GM23248 (cell line): ENCODE results near the gene SRCIN1. TPM values are rescaled to one million over a fixed set of nuclear protein-coding genes. Genes with fewer than 3 reads are reported as not detected.
"Not testable (repeated sequence)": the region's sequence is repeated elsewhere in the genome, so short reads cannot be mapped to it uniquely, and the experiment has no call there.

ENCODE experiments used
- DNase-seq: peaks from one replicate; pipeline ENCODE4 v3.0.0-alpha.2; 2015
- H2AFZ ChIP-seq: fragments of 200-600 bp; sonication (generic); 2 replicates; pipeline ENCODE4 v1.6.1; 2016; ENCODE audit warnings: antibody characterized with exemption
- H3F3A ChIP-seq: fragments of 200-600 bp; sonication (generic); 2 replicates; pipeline ENCODE4 v1.6.1; 2016; ENCODE audit warnings: mild to moderate bottlenecking, antibody characterized with exemption, mixed run types; ENCODE audit not compliant: insufficient read depth
- H3K27ac ChIP-seq: fragments of 200-600 bp; sonication (generic); 2 replicates; pipeline ENCODE4 v1.5.1; 2016; ENCODE audit warnings: mild to moderate bottlenecking
- H3K27me3 ChIP-seq: fragments of 200-600 bp; sonication (generic); replicated peaks from 2 replicates; pipeline ENCODE4 v1.6.1; 2016; ENCODE audit warnings: mild to moderate bottlenecking; ENCODE audit not compliant: insufficient read depth
- H3K36me3 ChIP-seq: fragments of 200-600 bp; sonication (generic); 2 replicates; pipeline ENCODE4 v1.6.1; 2016; ENCODE audit warnings: low read depth, mild to moderate bottlenecking
- H3K4me1 ChIP-seq: fragments of 200-600 bp; sonication (generic); 2 replicates; pipeline ENCODE4 v1.6.1; 2016; ENCODE audit warnings: mild to moderate bottlenecking; ENCODE audit not compliant: insufficient read depth
- H3K4me2 ChIP-seq: fragments of 200-600 bp; sonication (generic); one replicate; pipeline ENCODE4 v1.6.1; 2016; ENCODE audit warnings: mild to moderate bottlenecking; ENCODE audit not compliant: unreplicated experiment
- H3K4me3 ChIP-seq: fragments of 200-600 bp; sonication (generic); 2 replicates; pipeline ENCODE4 v1.5.1; 2016; ENCODE audit warnings: mild to moderate bottlenecking
- H3K79me2 ChIP-seq: fragments of 200-600 bp; sonication (generic); 2 replicates; pipeline ENCODE4 v1.6.1; 2016; ENCODE audit warnings: mild to moderate bottlenecking; ENCODE audit not compliant: insufficient read depth
- H3K9ac ChIP-seq: fragments of 200-600 bp; sonication (generic); 2 replicates; pipeline ENCODE4 v1.6.1; 2016; ENCODE audit warnings: mild to moderate bottlenecking
- H3K9me2 ChIP-seq: fragments of 200-600 bp; sonication (generic); 2 replicates; pipeline ENCODE4 v1.6.1; 2016; ENCODE audit warnings: mixed run types, mild to moderate bottlenecking, moderate library complexity; ENCODE audit not compliant: insufficient read depth
- H3K9me3 ChIP-seq: fragments of 200-600 bp; sonication (generic); one replicate; pipeline ENCODE4 v1.6.1; 2017; ENCODE audit warnings: low read depth
- H4K20me1 ChIP-seq: fragments of 200-600 bp; sonication (generic); 2 replicates; pipeline ENCODE4 v1.6.0; 2016; ENCODE audit not compliant: insufficient read depth
- EZH2 ChIP-seq: fragments of 200-600 bp; sonication (generic); IDR thresholded peaks from 2 replicates; pipeline ENCODE4 v1.6.1; 2018; ENCODE audit warnings: antibody characterized with exemption, mild to moderate bottlenecking; ENCODE audit not compliant: insufficient read depth, poor library complexity, severe bottlenecking
- EZH2phosphoT487 ChIP-seq: fragments of 200-600 bp; sonication (generic); IDR thresholded peaks from 2 replicates; pipeline ENCODE4 v1.6.1; 2018; ENCODE audit warnings: antibody characterized with exemption, moderate library complexity, mild to moderate bottlenecking, low read depth; ENCODE audit not compliant: insufficient read depth
- WGBS, 2 experiments: methylation state at CpG; one replicate each; pipeline ENCODE4 v1.1.6; 2015 to 2017; ENCODE audit warnings: low lambda C conversion rate in 2 of 2, low coverage in 1 of 2; ENCODE audit errors: missing lambda C conversion rate in 2 of 2; 5-methylcytosine and 5-hydroxymethylcytosine counted together
- in situ Hi-C: fragments of 300-500 bp; cut with MboI; formaldehyde crosslinking; loops from 2 replicates; pipeline ENCODE4 v1.15.0; 2020
- polyA plus RNA-seq: library from polyadenylated mRNA; unstranded; fragments of >200 nt; fragmentation: Nextera tagmentation; extraction: Ambion mirVana; gene quantifications from 2 replicates; pipeline ENCODE4 v1.2.1, GENCODE V29; 2016
- total RNA-seq: library from RNA; depleted of rRNA; stranded (reverse); fragments of >200 nt; shearing (Covaris generic); gene quantifications from 2 replicates; pipeline ENCODE4 v1.2.3, GENCODE V29; 2014

SRCIN1 gene
- total and polyA plus RNA-seq, 2 experiments from 2014 or later: not detected

DNA sequence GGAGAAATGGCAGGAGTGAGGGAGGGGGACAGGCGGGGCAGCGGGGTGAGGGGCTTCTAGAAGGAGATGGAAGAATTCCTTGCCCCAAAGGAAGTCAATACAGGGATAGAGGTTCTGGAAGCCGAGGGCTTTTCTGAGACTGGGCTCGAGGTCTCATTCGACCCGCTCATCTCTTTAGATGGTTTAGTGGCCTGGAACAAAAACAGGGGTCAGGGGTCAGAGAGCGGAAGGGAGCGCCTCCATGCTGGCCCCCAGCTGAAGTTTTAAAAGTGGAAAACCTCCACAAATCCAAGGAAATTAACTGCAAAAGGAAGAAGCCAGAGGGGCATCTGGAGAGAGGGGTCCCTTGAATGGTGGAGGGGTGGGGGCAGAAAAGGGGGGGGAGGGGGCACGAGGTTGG is 72.5 kb downstream of the SRCIN1 start:
- no peak overlapping the region for H3K4me3 ChIP-seq
- H3K79me2 ChIP-seq: no peaks in the 10 kb centered on the region
- no peaks in the 10 kb centered on the region for H3K9me3 ChIP-seq
- no peak overlapping the region for H3K9ac ChIP-seq
- 37 to 45% methylated on average over 6 to 9 of the region's 9 CpGs for WGBS, 2 experiments
- no peak overlapping the region for H2AFZ ChIP-seq
- no peaks in the 10 kb centered on the region for H3K36me3 ChIP-seq
- no peak overlapping the region for H3K27ac ChIP-seq
- no peak for TF ChIP-seq EZH2phosphoT487
- TF ChIP-seq EZH2: no peak
- DNase-seq: no peak
- peaks cover 34% of the 10 kb centered on the region for H3K27me3 ChIP-seq
- no peak overlapping the region for H3K4me2 ChIP-seq
- in situ Hi-C loops: no loop called here
- H3K9me2 ChIP-seq: no peaks in the 10 kb centered on the region
- no peaks in the 10 kb centered on the region for H3F3A ChIP-seq
- no peaks in the 10 kb centered on the region for H4K20me1 ChIP-seq
- H3K4me1 ChIP-seq: no peaks in the 10 kb centered on the region

DNA sequence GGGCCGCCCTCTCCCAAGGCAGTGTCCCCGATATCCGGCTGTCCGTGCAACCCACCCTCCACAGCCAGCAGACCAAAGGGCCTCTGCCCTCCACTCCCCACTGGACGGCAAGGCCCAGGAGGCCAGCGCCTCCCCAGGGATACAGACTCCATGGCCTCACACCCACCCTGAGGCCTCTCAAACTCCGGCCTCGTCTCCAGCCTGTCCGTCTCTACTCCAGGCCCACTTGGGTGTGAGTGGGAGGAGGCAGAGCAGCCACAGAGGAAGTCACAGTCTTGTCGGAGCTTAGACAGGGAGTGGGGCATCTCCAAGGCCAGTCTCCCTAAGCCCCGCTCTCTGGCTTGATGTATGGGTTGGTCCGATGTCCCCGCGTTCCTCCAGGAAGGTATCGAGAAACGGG is 73.3 kb downstream of the SRCIN1 start:
- Histone ChIP-seq H3K4me2 (no peak overlapping the region), H3K9me3 (no peaks in the 10 kb centered on the region), H3K79me2 (no peaks in the 10 kb centered on the region), H4K20me1 (no peaks in the 10 kb centered on the region), H3F3A (no peaks in the 10 kb centered on the region), H3K36me3 (no peaks in the 10 kb centered on the region), H3K27me3 (peaks cover 37% of the 10 kb centered on the region), H3K9me2 (no peaks in the 10 kb centered on the region), H2AFZ (no peak overlapping the region), H3K9ac (no peak overlapping the region), H3K27ac (no peak overlapping the region), H3K4me3 (no peak overlapping the region), H3K4me1 (no peaks in the 10 kb centered on the region)
- no peak for TF ChIP-seq EZH2phosphoT487
- TF ChIP-seq EZH2: no peak
- no peak for DNase-seq
- 57 to 60% methylated on average over 16 of the region's 16 CpGs for WGBS, 2 experiments
- in situ Hi-C loops: no loop called here

DNA sequence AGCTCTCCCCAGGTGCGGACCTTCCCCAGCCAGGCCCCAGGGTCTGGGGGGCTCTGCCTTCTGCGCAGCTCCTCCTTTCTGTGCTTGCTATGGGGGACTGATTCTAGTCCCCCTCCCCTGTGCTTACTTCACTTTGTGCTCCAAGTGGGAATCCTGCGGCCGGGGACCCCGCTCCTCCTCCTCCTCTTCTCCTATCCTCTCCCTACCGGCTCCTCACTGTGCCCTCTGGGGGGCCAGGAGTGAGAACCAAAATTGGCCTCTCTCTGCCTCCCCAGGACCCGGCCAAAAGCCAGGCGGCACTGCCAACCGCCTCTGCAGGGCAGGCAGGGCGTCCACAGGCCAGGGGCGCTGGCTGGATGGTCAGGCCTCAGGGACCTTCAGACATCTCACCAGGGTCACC is 74.0 kb downstream of the SRCIN1 start:
- H3K79me2 ChIP-seq, H3K4me2 ChIP-seq, H4K20me1 ChIP-seq, H2AFZ ChIP-seq, H3K4me1 ChIP-seq, in situ Hi-C loops, H3K27ac ChIP-seq, H3K4me3 ChIP-seq, H3K9me2 ChIP-seq, DNase-seq, H3K36me3 ChIP-seq, H3K9ac ChIP-seq, H3K9me3 ChIP-seq, H3F3A ChIP-seq: not testable (repeated sequence)
- WGBS, 2 experiments: 30 to 36% methylated on average over 8 to 11 of the region's 11 CpGs
- H3K27me3 ChIP-seq: peaks cover 37% of the 10 kb centered on the region

DNA sequence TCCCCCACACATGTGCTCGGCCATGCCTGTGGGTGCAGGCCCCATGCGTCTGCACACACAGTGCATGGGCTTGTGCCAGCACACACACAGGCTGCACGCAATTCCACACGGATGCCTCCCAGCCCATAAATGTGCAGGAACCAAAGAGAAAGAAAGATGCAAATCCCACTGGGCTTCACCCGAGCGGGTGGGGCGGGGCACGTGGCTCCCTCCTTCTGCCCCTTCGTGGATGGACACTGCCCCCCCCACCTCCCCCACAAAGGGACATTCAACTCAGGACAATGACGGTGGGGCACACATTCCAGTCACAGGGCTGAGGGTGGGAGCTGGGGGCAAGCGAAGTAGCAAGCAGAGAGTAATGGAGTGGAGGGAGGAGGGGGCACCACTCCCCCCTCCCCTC is 74.9 kb downstream of the SRCIN1 start:
- H3K9me2 ChIP-seq, DNase-seq, H3K9me3 ChIP-seq, H2AFZ ChIP-seq, H3K79me2 ChIP-seq, H3K36me3 ChIP-seq, H3K4me1 ChIP-seq, H3F3A ChIP-seq, H3K27ac ChIP-seq, H3K9ac ChIP-seq, in situ Hi-C loops, H3K4me2 ChIP-seq, H3K4me3 ChIP-seq, H4K20me1 ChIP-seq: not testable (repeated sequence)
- 19 to 21% methylated on average over 4 to 11 of the region's 11 CpGs for WGBS, 2 experiments
- peaks cover 30% of the 10 kb centered on the region for H3K27me3 ChIP-seq

DNA sequence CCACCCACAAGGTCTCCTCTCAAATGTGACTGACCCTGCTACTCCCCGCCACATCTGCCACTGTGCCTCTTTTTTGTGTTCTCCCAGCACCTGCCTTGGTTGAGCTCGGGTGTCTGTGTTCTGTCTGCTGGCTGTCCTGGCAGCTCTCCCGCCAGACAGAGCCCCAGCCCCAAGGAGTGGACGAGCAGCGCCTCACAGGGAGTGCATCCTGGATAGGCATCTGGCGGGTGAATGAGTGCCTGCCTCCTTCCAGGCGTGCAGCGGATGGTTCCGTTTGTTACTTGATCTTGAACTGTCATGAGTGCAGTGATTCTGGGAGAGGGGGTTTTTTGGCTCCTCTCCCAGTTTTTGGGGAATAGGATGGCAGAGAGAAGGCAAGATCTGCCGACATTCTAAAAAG is 77.6 kb downstream of the SRCIN1 start:
- H3K27ac ChIP-seq, H3K4me1 ChIP-seq, H3K4me3 ChIP-seq, H3K79me2 ChIP-seq, H3K9me3 ChIP-seq, DNase-seq, in situ Hi-C loops, H2AFZ ChIP-seq, H3K4me2 ChIP-seq, H3K36me3 ChIP-seq, H4K20me1 ChIP-seq, H3K9ac ChIP-seq, H3F3A ChIP-seq, H3K9me2 ChIP-seq: not testable (repeated sequence)
- peaks cover 23% of the 10 kb centered on the region for H3K27me3 ChIP-seq
- TF ChIP-seq EZH2: peak; percentile 32
- WGBS, 2 experiments: 4 to 7% methylated on average over 10 of the region's 10 CpGs

DNA sequence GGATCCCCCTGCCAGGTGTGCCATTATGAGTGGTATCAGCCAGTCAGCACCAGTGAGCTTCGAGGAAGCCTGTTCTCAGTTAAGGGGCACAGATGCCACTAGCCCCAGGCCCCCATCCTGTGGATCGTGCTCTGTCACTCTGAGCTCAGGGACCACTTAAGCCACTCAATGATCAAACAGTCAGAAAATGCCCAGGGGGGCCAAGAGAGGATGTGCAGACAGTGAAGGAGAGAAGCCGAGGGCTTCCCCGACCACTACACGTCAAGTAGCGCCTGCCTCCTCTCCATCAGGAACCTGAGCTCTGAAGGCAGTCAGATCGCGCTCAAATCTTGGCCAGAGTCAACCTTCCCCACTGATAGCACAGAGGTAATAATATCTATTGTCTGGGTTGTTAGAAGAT is 79.2 kb downstream of the SRCIN1 start:
- H3K79me2 ChIP-seq, in situ Hi-C loops, H4K20me1 ChIP-seq, H3K36me3 ChIP-seq, H2AFZ ChIP-seq, H3K9me2 ChIP-seq, H3K4me1 ChIP-seq, H3K4me3 ChIP-seq, H3K4me2 ChIP-seq, H3K9ac ChIP-seq, H3K27ac ChIP-seq, DNase-seq, H3K9me3 ChIP-seq, H3F3A ChIP-seq: not testable (repeated sequence)
- WGBS, 2 experiments: 56 to 62% methylated on average over 8 of the region's 8 CpGs
- peaks cover 23% of the 10 kb centered on the region for H3K27me3 ChIP-seq
